ENCODE data around the gene CNN2. TPM values are rescaled to one million over a fixed set of nuclear protein-coding genes. Genes with fewer than 3 reads are reported as not detected.

The CNN2 gene
- total and polyA plus RNA-seq, 2 of the 4 experiments (the other 2 are of a cell fraction): 272 to 395 TPM

DNA sequence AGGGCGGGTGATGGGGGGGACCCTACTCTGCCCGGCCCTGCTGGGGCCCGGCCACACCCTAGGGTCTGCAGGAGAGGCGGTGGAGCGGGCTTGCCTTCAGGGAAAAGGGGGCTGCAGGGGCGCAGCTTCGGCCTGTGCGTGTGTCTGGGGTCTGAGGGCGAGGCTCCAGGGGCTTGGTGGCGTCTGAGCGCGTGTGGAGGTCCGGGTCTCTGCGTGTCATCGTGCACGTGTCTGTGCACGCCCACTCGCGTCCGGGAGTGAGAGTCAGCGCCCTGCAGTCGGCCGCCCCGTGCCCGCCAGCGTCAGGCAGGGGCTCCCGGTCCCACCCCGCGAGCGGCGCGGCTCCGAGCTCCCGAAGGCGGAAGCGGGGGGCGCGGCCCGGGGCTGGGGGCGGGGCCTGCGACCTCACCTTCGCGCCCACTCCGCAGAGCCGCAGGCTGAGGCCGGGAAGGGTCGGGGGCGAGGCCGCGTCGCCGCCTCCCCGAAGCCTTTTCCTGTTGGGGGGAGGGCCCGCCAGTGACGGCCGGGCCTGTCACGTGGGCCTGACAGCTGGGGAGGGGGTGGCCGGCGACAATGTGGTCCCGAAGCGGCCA, 40.4 kb downstream of the CNN2 start, which contains the start of gene ARHGAP45:
Gene ARHGAP45 (plus strand): TSS at position 420 of the 593 bp plus-strand sequence. CDS start 239 bp downstream, outside the sequence.
- peak within 1 kb of the TSS; percentile 78 for H3K4me2 ChIP-seq (ENCODE audit: low read depth, low read length)

More for the DNA sequence above, 40.4 kb downstream of the CNN2 start, which contains the start of gene ARHGAP45:
- ATAC-seq (ENCODE audit: low read depth) (peak; percentile 23), DNase-seq (no peak)
- WGBS, 2 experiments (ENCODE audit: extremely low coverage in 2 of 2, insufficient read length in 1 of 2): 10% methylated on average over 25 of the region's 61 CpGs; no CpG with 5 or more reads in 1 of the 2 experiments
- H2BK20ac ChIP-seq (ENCODE audit: low read depth, low read length): no peak within 1 kb of the TSS
- H2BK120ac ChIP-seq (ENCODE audit: low read depth, low read length): no peak within 1 kb of the TSS
- in situ Hi-C loops (cut with MboI; ENCODE audit: low sequenced_read_pairs) (no loop called here), dilution Hi-C loops (cut with HindIII; ENCODE audit: low sequenced_read_pairs, unreplicated experiment) (no loop called here), intact Hi-C loops (cut with micrococcal nuclease) (no loop called here)
- peaks cover 3% of the 10 kb centered on the region; the same call in 1 of the 2 replicates for H3K4me1 ChIP-seq (ENCODE audit: control insufficient read depth, insufficient read depth, low read length)
- no peak within 1 kb of the TSS for H3K14ac ChIP-seq (replicated peaks; ENCODE audit: low read depth, low read length)
- H4K20me1 ChIP-seq (ENCODE audit: insufficient read depth, low read length): peaks cover 6% of the 10 kb centered on the region; the same call in 1 of the 2 replicates
- no peak within 1 kb of the TSS for H3K18ac ChIP-seq (ENCODE audit: low read depth, low read length)
- peak within 1 kb of the TSS; percentile 9; the same call in 1 of the 2 replicates for H2AK5ac ChIP-seq (ENCODE audit: low read depth, low read length)
- BruUV-seq (replicated peaks): no TSS peak
- peaks cover 41% of the 10 kb centered on the region for H3K27me3 ChIP-seq (ENCODE audit: control insufficient read depth, insufficient read depth, low read length)
- no peak within 1 kb of the TSS for H2BK5ac ChIP-seq (ENCODE audit: low read depth, low read length, poor library complexity, severe bottlenecking)
- H3K23ac ChIP-seq (ENCODE audit: low read depth, low read length): no peak within 1 kb of the TSS; the same call in 1 of the 2 replicates
- H3K56ac ChIP-seq (ENCODE audit: extremely low read depth, insufficient read depth, low read length): no peak within 1 kb of the TSS
- TF ChIP-seq BHLHE40 (IDR thresholded peaks at IDR 0.05; ENCODE audit: low read depth, low read length) (peak; percentile 87), USF2 (IDR thresholded peaks at IDR 0.05; ENCODE audit: low read depth, low read length) (peak; percentile 23), NFE2L2 (IDR thresholded peaks at IDR 0.05; ENCODE audit: low read depth, low read length) (no peak)
- no peak within 1 kb of the TSS for H4K5ac ChIP-seq (ENCODE audit: low read depth, low read length)
- peak within 1 kb of the TSS; percentile 81 for H2AFZ ChIP-seq (replicated peaks; ENCODE audit: low read length, poor library complexity)
- H3K4me3 ChIP-seq (ENCODE audit: insufficient read depth, low read depth, low read length): peak within 1 kb of the TSS; percentile 38
- H3K79me1 ChIP-seq (ENCODE audit: low read depth in 1 of 2, low read length in 2 of 2): no peaks in the 10 kb centered on the region
- H2BK15ac ChIP-seq (ENCODE audit: low read depth, low read length): no peak within 1 kb of the TSS
- POLR2A ChIA-PET (ENCODE audit: unreplicated experiment): no interaction called here
- H4K8ac ChIP-seq (ENCODE audit: low read depth in 2 of 2, low read length in 2 of 2): no peak within 1 kb of the TSS
- no peaks in the 10 kb centered on the region for H3K9me1 ChIP-seq (ENCODE audit: insufficient read depth, low read length)
- peak within 1 kb of the TSS; percentile 3 for H2AK9ac ChIP-seq (replicated peaks; ENCODE audit: low read depth, low read length, poor library complexity)
- H3K9ac ChIP-seq (ENCODE audit: low read depth, low read length): peak within 1 kb of the TSS; percentile 41; the same call in 1 of the 2 replicates
- H3K4ac ChIP-seq (ENCODE audit: low read depth, low read length): no peak within 1 kb of the TSS
- H4K91ac ChIP-seq (ENCODE audit: insufficient read depth, low read depth, low read length): no peak within 1 kb of the TSS
- no peaks in the 10 kb centered on the region for H3K36me3 ChIP-seq (ENCODE audit: control insufficient read depth, insufficient read depth, low read length)
- no peaks in the 10 kb centered on the region; the same call in 1 of the 2 replicates for H3K9me3 ChIP-seq (ENCODE audit: control insufficient read depth, insufficient read depth, low read length)
- H3K27ac ChIP-seq (ENCODE audit: insufficient read depth, low read length): no peak within 1 kb of the TSS
- CTCF ChIA-PET: no interaction called here
